Mucosa of stomach (tissue), 1 donor: ENCODE data around the gene TP63.
"Not testable (repeated sequence)": the region's sequence is repeated elsewhere in the genome, so short reads cannot be mapped to it uniquely, and the experiment has no call there.

Experiments used
- H3K27me3 ChIP-seq: one replicate; pipeline ENCODE4 v1.7.0; 2013; ENCODE audit warnings: mild to moderate bottlenecking, low read length; ENCODE audit not compliant: control insufficient read depth, insufficient read depth
- H3K36me3 ChIP-seq: one replicate; pipeline ENCODE4 v1.7.0; 2013; ENCODE audit warnings: low read length; ENCODE audit not compliant: control insufficient read depth, insufficient read depth
- H3K4me1 ChIP-seq: one replicate; pipeline ENCODE4 v1.7.0; 2013; ENCODE audit warnings: mild to moderate bottlenecking, low read length; ENCODE audit not compliant: control insufficient read depth, insufficient read depth
- H3K4me3 ChIP-seq: one replicate; pipeline ENCODE4 v1.7.0; 2013; ENCODE audit warnings: low read length
- H3K9ac ChIP-seq: one replicate; pipeline ENCODE4 v1.7.0; 2013; ENCODE audit warnings: mild to moderate bottlenecking, low read length, moderate library complexity
- H3K9me3 ChIP-seq: one replicate; pipeline ENCODE4 v1.7.0; 2013; ENCODE audit warnings: mild to moderate bottlenecking, low read length, moderate library complexity; ENCODE audit not compliant: control insufficient read depth
- donor health status: Pancreatic carcinoma.

Gene TP63

GRCh38 chr3:189631373-189631408, at the start of gene TP63:
TP63 (plus strand) TSS chr3:189631389; CDS start chr3:189631516, 127 bp downstream.
- Histone ChIP-seq H3K36me3 (no peaks in the 10 kb centered on the region), H3K4me3 (no peak within 1 kb of the TSS), H3K4me1 (peaks cover 5% of the 10 kb centered on the region), H3K9me3 (no peaks in the 10 kb centered on the region), H3K27me3 (no peaks in the 10 kb centered on the region), H3K9ac (peak within 1 kb of the TSS; percentile 11)

- no peaks in the 10 kb centered on the region for H3K36me3 ChIP-seq
- H3K9me3 ChIP-seq = no peaks in the 10 kb centered on the region
- no peaks in the 10 kb centered on the region for H3K27me3 ChIP-seq
- H3K4me1 ChIP-seq = no peaks in the 10 kb centered on the region
- H3K4me3 ChIP-seq = no peak overlapping the region
- no peak overlapping the region for H3K9ac ChIP-seq
Observed at GRCh38 chr3:189582179-189582578, 49.0 kb upstream of the TP63 start.

GRCh38 chr3:189584645-189585044, 46.5 kb upstream of the TP63 start:
- H3K27me3 ChIP-seq = no peaks in the 10 kb centered on the region
- no peak overlapping the region for H3K9ac ChIP-seq
- no peaks in the 10 kb centered on the region for H3K9me3 ChIP-seq
- H3K36me3 ChIP-seq = no peaks in the 10 kb centered on the region
- H3K4me1 ChIP-seq = peaks cover 4% of the 10 kb centered on the region
- H3K4me3 ChIP-seq = no peak overlapping the region

- H3K9ac ChIP-seq = no peak overlapping the region
- H3K4me1 ChIP-seq = peaks cover 4% of the 10 kb centered on the region
- no peaks in the 10 kb centered on the region for H3K27me3 ChIP-seq
- H3K4me3 ChIP-seq = no peak overlapping the region
- no peaks in the 10 kb centered on the region for H3K9me3 ChIP-seq
- H3K36me3 ChIP-seq = no peaks in the 10 kb centered on the region
Observed at GRCh38 chr3:189586941-189587663, 44.1 kb upstream of the TP63 start.

- Histone ChIP-seq H3K27me3 (no peaks in the 10 kb centered on the region), H3K9me3 (no peaks in the 10 kb centered on the region), H3K36me3 (no peaks in the 10 kb centered on the region), H3K4me1 (peaks cover 4% of the 10 kb centered on the region), H3K9ac (no peak overlapping the region), H3K4me3 (no peak overlapping the region)
Observed at GRCh38 chr3:189587664-189588040, 43.5 kb upstream of the TP63 start.

- Histone ChIP-seq H3K9me3 (no peaks in the 10 kb centered on the region), H3K4me1 (peaks cover 4% of the 10 kb centered on the region), H3K9ac (no peak overlapping the region), H3K4me3 (no peak overlapping the region), H3K27me3 (no peaks in the 10 kb centered on the region), H3K36me3 (no peaks in the 10 kb centered on the region)
Observed at GRCh38 chr3:189588070-189588469, 43.1 kb upstream of the TP63 start.

- peaks cover 4% of the 10 kb centered on the region for H3K4me1 ChIP-seq
- no peak overlapping the region for H3K4me3 ChIP-seq
- no peaks in the 10 kb centered on the region for H3K9me3 ChIP-seq
- H3K36me3 ChIP-seq = no peaks in the 10 kb centered on the region
- no peak overlapping the region for H3K9ac ChIP-seq
- no peaks in the 10 kb centered on the region for H3K27me3 ChIP-seq
Observed at GRCh38 chr3:189588475-189589178, 42.6 kb upstream of the TP63 start.

GRCh38 chr3:189589179-189589569, 42.0 kb upstream of the TP63 start:
- H3K4me3 ChIP-seq = no peak overlapping the region
- H3K4me1 ChIP-seq = peaks cover 4% of the 10 kb centered on the region
- no peak overlapping the region for H3K9ac ChIP-seq
- H3K27me3 ChIP-seq = no peaks in the 10 kb centered on the region
- H3K9me3 ChIP-seq = no peaks in the 10 kb centered on the region
- no peaks in the 10 kb centered on the region for H3K36me3 ChIP-seq

- no peaks in the 10 kb centered on the region for H3K9me3 ChIP-seq
- no peaks in the 10 kb centered on the region for H3K27me3 ChIP-seq
- no peak overlapping the region for H3K4me3 ChIP-seq
- H3K36me3 ChIP-seq = no peaks in the 10 kb centered on the region
- H3K9ac ChIP-seq = no peak overlapping the region
- H3K4me1 ChIP-seq = peaks cover 4% of the 10 kb centered on the region
Observed at GRCh38 chr3:189590223-189590622, 41.0 kb upstream of the TP63 start.

GRCh38 chr3:189593581-189593980, 37.6 kb upstream of the TP63 start:
- H3K4me3 ChIP-seq = no peak overlapping the region
- H3K9ac ChIP-seq = no peak overlapping the region
- no peaks in the 10 kb centered on the region for H3K9me3 ChIP-seq
- no peaks in the 10 kb centered on the region for H3K36me3 ChIP-seq
- H3K27me3 ChIP-seq = no peaks in the 10 kb centered on the region
- H3K4me1 ChIP-seq = peaks cover 4% of the 10 kb centered on the region

GRCh38 chr3:189596078-189596979, 34.9 kb upstream of the TP63 start:
- not testable (repeated sequence) for H3K4me3 ChIP-seq, H3K36me3 ChIP-seq, H3K4me1 ChIP-seq, H3K9ac ChIP-seq, H3K27me3 ChIP-seq, H3K9me3 ChIP-seq

GRCh38 chr3:189597918-189598317, 33.3 kb upstream of the TP63 start:
- H3K4me3 ChIP-seq = no peak overlapping the region
- no peaks in the 10 kb centered on the region for H3K36me3 ChIP-seq
- no peaks in the 10 kb centered on the region for H3K27me3 ChIP-seq
- no peak overlapping the region for H3K9ac ChIP-seq
- H3K4me1 ChIP-seq = no peaks in the 10 kb centered on the region
- H3K9me3 ChIP-seq = no peaks in the 10 kb centered on the region
